HAP-1 (cell line): ENCODE results near the gene DCLK2.

Experiments used
- DNase-seq, 2 experiments: peaks; one replicate each; pipeline ENCODE4 v3.0.0-alpha.2; 2016 to 2020; ENCODE audit warnings: low spot score in 2 of 2
- H3K27me3 ChIP-seq: fragments of 250-450 bp; sonication (Bioruptor Pico); 2 replicates; pipeline ENCODE4 v1.5.1; 2020; ENCODE audit warnings: low read depth, mild to moderate bottlenecking, moderate library complexity
- H3K36me3 ChIP-seq: fragments of 250-450 bp; sonication (Bioruptor Pico); replicated peaks from 2 replicates; pipeline ENCODE4 v1.5.1; 2020; ENCODE audit warnings: mild to moderate bottlenecking
- H3K4me1 ChIP-seq: fragments of 250-450 bp; sonication (Bioruptor Pico); 2 replicates; pipeline ENCODE4 v1.5.1; 2020; ENCODE audit warnings: mild to moderate bottlenecking
- H3K4me3 ChIP-seq: fragments of 250-450 bp; sonication (Bioruptor Pico); 2 replicates; pipeline ENCODE4 v1.5.1; 2020; ENCODE audit warnings: mild to moderate bottlenecking, moderate library complexity
- H3K9me3 ChIP-seq: fragments of 250-450 bp; sonication (Bioruptor Pico); 2 replicates; pipeline ENCODE4 v1.5.1; 2020; ENCODE audit warnings: mild to moderate bottlenecking, moderate library complexity
- in situ Hi-C: fragments of 300-500 bp; cut with MboI; formaldehyde crosslinking; loops from 3 replicates; pipeline ENCODE4 v1.14.3; 2020; ENCODE audit warnings: low sequenced_read_pairs, inconsistent platforms, mixed read lengths

The DCLK2 gene

GRCh38 chr4:150115851-150116250 is 37.6 kb downstream of the DCLK2 start:
- no peaks in the 10 kb centered on the region for H3K4me1 ChIP-seq
- no peaks in the 10 kb centered on the region for H3K27me3 ChIP-seq
- peaks cover 6% of the 10 kb centered on the region; the same call in 1 of the 2 replicates for H3K9me3 ChIP-seq
- DNase-seq = no peak
- in situ Hi-C loops = no loop called here
- H3K36me3 ChIP-seq = no peaks in the 10 kb centered on the region
- no peak overlapping the region for H3K4me3 ChIP-seq

GRCh38 chr4:150116506-150116905 is 38.3 kb downstream of the DCLK2 start:
- no peak for DNase-seq
- Histone ChIP-seq H3K4me3 (no peak overlapping the region), H3K36me3 (no peaks in the 10 kb centered on the region), H3K4me1 (no peaks in the 10 kb centered on the region), H3K27me3 (no peaks in the 10 kb centered on the region), H3K9me3 (peaks cover 6% of the 10 kb centered on the region; the same call in 1 of the 2 replicates)
- in situ Hi-C loops = no loop called here

GRCh38 chr4:150117094-150117493 is 38.8 kb downstream of the DCLK2 start:
- no peak for DNase-seq
- peaks cover under 1% of the 10 kb centered on the region; the same call in 1 of the 2 replicates for H3K9me3 ChIP-seq
- in situ Hi-C loops = no loop called here
- H3K4me1 ChIP-seq = no peaks in the 10 kb centered on the region
- no peaks in the 10 kb centered on the region for H3K36me3 ChIP-seq
- no peak overlapping the region for H3K4me3 ChIP-seq
- H3K27me3 ChIP-seq = no peaks in the 10 kb centered on the region

GRCh38 chr4:150117629-150118028 is 39.4 kb downstream of the DCLK2 start:
- no peaks in the 10 kb centered on the region for H3K9me3 ChIP-seq
- H3K4me3 ChIP-seq = no peak overlapping the region
- H3K36me3 ChIP-seq = no peaks in the 10 kb centered on the region
- H3K4me1 ChIP-seq = no peaks in the 10 kb centered on the region
- no peaks in the 10 kb centered on the region for H3K27me3 ChIP-seq
- in situ Hi-C loops = no loop called here
- no peak for DNase-seq

- H3K9me3 ChIP-seq = no peaks in the 10 kb centered on the region
- H3K27me3 ChIP-seq = no peaks in the 10 kb centered on the region
- H3K4me3 ChIP-seq = no peak overlapping the region
- H3K36me3 ChIP-seq = no peaks in the 10 kb centered on the region
- DNase-seq = no peak
- in situ Hi-C loops = no loop called here
- H3K4me1 ChIP-seq = no peaks in the 10 kb centered on the region
These were observed 41.2 kb downstream of the DCLK2 start for GRCh38 chr4:150119492-150119891.

- Histone ChIP-seq H3K9me3 (no peaks in the 10 kb centered on the region), H3K4me3 (no peak overlapping the region), H3K36me3 (no peaks in the 10 kb centered on the region), H3K4me1 (no peaks in the 10 kb centered on the region), H3K27me3 (no peaks in the 10 kb centered on the region)
- no peak for DNase-seq
- in situ Hi-C loops = no loop called here
These were observed 44.8 kb downstream of the DCLK2 start for GRCh38 chr4:150123087-150123486.

- no peak for DNase-seq
- H3K27me3 ChIP-seq = no peaks in the 10 kb centered on the region
- H3K9me3 ChIP-seq = no peaks in the 10 kb centered on the region
- H3K36me3 ChIP-seq = no peaks in the 10 kb centered on the region
- no peak overlapping the region for H3K4me3 ChIP-seq
- in situ Hi-C loops = no loop called here
- no peaks in the 10 kb centered on the region for H3K4me1 ChIP-seq
These were observed 45.8 kb downstream of the DCLK2 start for GRCh38 chr4:150123796-150124677.

- in situ Hi-C loops = no loop called here
- H3K36me3 ChIP-seq = no peaks in the 10 kb centered on the region
- DNase-seq = no peak
- no peaks in the 10 kb centered on the region for H3K9me3 ChIP-seq
- no peaks in the 10 kb centered on the region for H3K4me1 ChIP-seq
- H3K27me3 ChIP-seq = no peaks in the 10 kb centered on the region
- H3K4me3 ChIP-seq = no peak overlapping the region
These were observed 48.1 kb downstream of the DCLK2 start for GRCh38 chr4:150126201-150126863.

- Histone ChIP-seq H3K36me3 (no peaks in the 10 kb centered on the region), H3K4me1 (no peaks in the 10 kb centered on the region), H3K9me3 (no peaks in the 10 kb centered on the region), H3K4me3 (no peak overlapping the region), H3K27me3 (no peaks in the 10 kb centered on the region)
- DNase-seq = no peak
- in situ Hi-C loops = no loop called here
These were observed 48.6 kb downstream of the DCLK2 start for GRCh38 chr4:150126864-150127203.

GRCh38 chr4:150127757-150128156 is 49.5 kb downstream of the DCLK2 start:
- Histone ChIP-seq H3K4me3 (no peak overlapping the region), H3K4me1 (no peaks in the 10 kb centered on the region), H3K27me3 (no peaks in the 10 kb centered on the region), H3K36me3 (no peaks in the 10 kb centered on the region), H3K9me3 (no peaks in the 10 kb centered on the region)
- DNase-seq = no peak
- in situ Hi-C loops = no loop called here

GRCh38 chr4:150130933-150131332 is 52.7 kb downstream of the DCLK2 start:
- Histone ChIP-seq H3K27me3 (no peaks in the 10 kb centered on the region), H3K36me3 (no peaks in the 10 kb centered on the region), H3K9me3 (no peaks in the 10 kb centered on the region), H3K4me3 (no peak overlapping the region), H3K4me1 (no peaks in the 10 kb centered on the region)
- no peak for DNase-seq
- in situ Hi-C loops = no loop called here

GRCh38 chr4:150131581-150132228 is 53.5 kb downstream of the DCLK2 start:
- in situ Hi-C loops = no loop called here
- 0 out of 2 replicates have a peak, but pooled peaks cover 3% of the 10 kb centered on the region for H3K4me1 ChIP-seq
- no peaks in the 10 kb centered on the region for H3K9me3 ChIP-seq
- no peak for DNase-seq
- H3K27me3 ChIP-seq = no peaks in the 10 kb centered on the region
- H3K36me3 ChIP-seq = no peaks in the 10 kb centered on the region
- H3K4me3 ChIP-seq = no peak overlapping the region

- DNase-seq = no peak
- H3K36me3 ChIP-seq = no peaks in the 10 kb centered on the region
- H3K27me3 ChIP-seq = no peaks in the 10 kb centered on the region
- no peak overlapping the region for H3K4me3 ChIP-seq
- H3K4me1 ChIP-seq = peaks cover 15% of the 10 kb centered on the region
- H3K9me3 ChIP-seq = no peaks in the 10 kb centered on the region
- in situ Hi-C loops = no loop called here
These were observed 55.4 kb downstream of the DCLK2 start for GRCh38 chr4:150133605-150134004.
